HepG2 (cell line): ENCODE results near the gene ADARB2. TPM values are rescaled to one million over a fixed set of nuclear protein-coding genes. Genes with fewer than 3 reads are reported as not detected.

Experiments
- ATAC-seq: fragments of 200-7000 bp; cut with Tn5 transposase; 3 replicates; pipeline ENCODE4 v1.9.1; 2020; ENCODE audit warnings: mild to moderate bottlenecking, moderate library complexity
- BruUV-seq: library from RNA; stranded (reverse); fragments of 400-500 nt; replicated peaks from 2 replicates; lab custom pipeline; 2021; lab: Mats Ljungman, UMichigan
- CTCF ChIA-PET: fragments of 300-600 bp; formaldehyde crosslinking; extraction: SDS; loops from one replicate; lab custom pipeline; 2021; ENCODE audit warnings: low total read pairs, inconsistent platforms, low intra/inter-chr PET ratio; lab: Yijun Ruan, JAX
- POLR2A ChIA-PET: fragments of 350-600 bp; sonication (Branson Sonifier 250); formaldehyde crosslinking; loops from one replicate; lab custom pipeline; 2020; ENCODE audit warnings: antibody characterized with exemption, inconsistent platforms; lab: Yijun Ruan, JAX
- DNase-seq: peaks from one replicate; pipeline ENCODE4 v3.0.0-alpha.2; 2015; ENCODE audit warnings: low spot score
- FAIRE-seq: peaks from 3 replicates; lab custom pipeline; 2011; peaks lifted over from hg19 to GRCh38; lab: Jason Lieb, UNC
- H2AFZ ChIP-seq: one replicate; pipeline ENCODE4 v1.6.1; 2011; ENCODE audit warnings: low read length, inconsistent platforms
- H3K27ac ChIP-seq: fragments of 300-600 bp; 3 replicates; pipeline ENCODE4 v1.8.0; 2011; ENCODE audit warnings: mixed run types, mild to moderate bottlenecking, mixed read lengths, low read length, inconsistent platforms; ENCODE audit not compliant: insufficient read depth; ENCODE audit errors: extremely low read length
- H3K27me3 ChIP-seq, 2 experiments: fragments of 200-600 bp in 1 of 2; 2 replicates in 1 of 2; 3 replicates in 1 of 2; pipeline versions ENCODE4 v1.6.0 to v1.8.0; 2011; ENCODE audit warnings: low read length in 2 of 2, mild to moderate bottlenecking in 2 of 2, moderate library complexity in 2 of 2, inconsistent platforms in 1 of 2; ENCODE audit not compliant: insufficient read depth in 2 of 2, control insufficient read depth in 1 of 2
- H3K36me3 ChIP-seq, 2 experiments: fragments of 200-600 bp in 1 of 2; replicated peaks in 1 of 2; 2 replicates in 1 of 2; 3 replicates in 1 of 2; pipeline versions ENCODE4 v1.5.1 to v1.8.0; 2011; ENCODE audit warnings: low read length in 2 of 2, inconsistent platforms in 1 of 2; ENCODE audit not compliant: insufficient read depth in 2 of 2, control insufficient read depth in 1 of 2
- H3K4me1 ChIP-seq: 2 replicates; pipeline ENCODE4 v1.5.1; 2012; ENCODE audit warnings: low read length, inconsistent platforms; ENCODE audit not compliant: insufficient read depth
- H3K4me2 ChIP-seq: 2 replicates; pipeline ENCODE4 v1.6.0; 2011; ENCODE audit warnings: low read depth, low read length, inconsistent platforms
- H3K4me3 ChIP-seq, 3 experiments: fragments of 200-600 bp in 1 of 3; sonication (generic), shearing (Covaris generic) in 1 of 3; replicated peaks in 1 of 3; 2 replicates each; pipeline ENCODE4 v1.5.1; 2011 to 2016; ENCODE audit warnings: low read length in 3 of 3, inconsistent platforms in 2 of 3, low read depth in 2 of 3, mild to moderate bottlenecking in 2 of 3, control low read depth in 1 of 3, mixed read lengths in 1 of 3; ENCODE audit not compliant: insufficient read depth in 1 of 3
- H3K79me2 ChIP-seq: one replicate; pipeline ENCODE4 v1.6.1; 2011; ENCODE audit warnings: low read length, inconsistent platforms; ENCODE audit not compliant: insufficient read depth
- H3K9ac ChIP-seq: 2 replicates; pipeline ENCODE4 v1.6.0; 2011; ENCODE audit warnings: mild to moderate bottlenecking, low read depth, low read length, inconsistent platforms; ENCODE audit not compliant: insufficient read depth
- H3K9me3 ChIP-seq: 2 replicates; pipeline ENCODE4 v1.5.1; 2012; ENCODE audit warnings: mild to moderate bottlenecking, low read length
- H4K20me1 ChIP-seq: 2 replicates; pipeline ENCODE4 v1.6.0; 2011; ENCODE audit warnings: inconsistent platforms, mild to moderate bottlenecking, low read length, moderate library complexity; ENCODE audit not compliant: insufficient read depth
- HDAC2 ChIP-seq: sonication (generic); formaldehyde crosslinking; IDR thresholded peaks from 2 replicates; pipeline ENCODE4 v1.4.0; 2020; ENCODE audit warnings: missing genetic modification reagents
- IRF1 ChIP-seq: sonication (generic); formaldehyde crosslinking; IDR thresholded peaks from 2 replicates; pipeline ENCODE4 v1.4.0; 2020; ENCODE audit warnings: low read depth, mild to moderate bottlenecking, missing genetic modification reagents
- MAFF ChIP-seq: IDR thresholded peaks from 2 replicates; pipeline ENCODE4 v1.6.1; 2011; ENCODE audit warnings: low read depth, low read length, improper control_type of control experiment
- MAFG ChIP-seq: sonication (generic); formaldehyde crosslinking; IDR thresholded peaks from 2 replicates; pipeline ENCODE4 v1.5.1; 2020; ENCODE audit warnings: mild to moderate bottlenecking, missing genetic modification reagents
- MXD4 ChIP-seq: IDR thresholded peaks from 2 replicates; pipeline ENCODE4 v1.6.1; 2016; ENCODE audit warnings: mild to moderate bottlenecking, missing biosample characterization, missing genetic modification reagents
- NR1H2 ChIP-seq: sonication (generic); formaldehyde crosslinking; IDR thresholded peaks from 2 replicates; pipeline ENCODE4 v1.8.1; 2022; ENCODE audit warnings: low read depth, missing genetic modification reagents, borderline replicate concordance
- PHF21A ChIP-seq: sonication (generic); formaldehyde crosslinking; IDR thresholded peaks from 2 replicates; pipeline ENCODE4 v1.5.0; 2020; ENCODE audit warnings: mild to moderate bottlenecking, missing genetic modification reagents
- RAD51 ChIP-seq: fragments of 450-650 bp; IDR thresholded peaks from 2 replicates; pipeline ENCODE4 v1.6.1; 2016; ENCODE audit warnings: borderline replicate concordance
- REL ChIP-seq: sonication (generic); formaldehyde crosslinking; conservative IDR thresholded peaks from 2 replicates; pipeline ENCODE4 v1.8.0; 2022; ENCODE audit warnings: mild to moderate bottlenecking, missing genetic modification reagents, moderate library complexity
- ZBTB2 ChIP-seq: sonication (generic); formaldehyde crosslinking; IDR thresholded peaks from 2 replicates; pipeline ENCODE4 v1.8.0; 2022; ENCODE audit warnings: low read depth, missing genetic modification reagents
- ZFP36 ChIP-seq: fragments of 150-350 bp; IDR thresholded peaks from 2 replicates; pipeline ENCODE4 v1.6.1; 2018; ENCODE audit warnings: borderline replicate concordance, low read length, low read depth; ENCODE audit not compliant: partially characterized antibody
- WGBS: methylation state at CpG from one replicate; pipeline ENCODE4 v1.1.6; 2017; ENCODE audit warnings: low lambda C conversion rate; 5-methylcytosine and 5-hydroxymethylcytosine counted together
- in situ Hi-C: cut with HindIII; loops from 2 replicates; pipeline ENCODE4 v1.10.0; 2017; ENCODE audit warnings: low pct_unique_long_range_greater_than_20kb; ENCODE audit not compliant: extremely low pct_ligation_motif_present
- intact Hi-C: fragments of 100-400 bp; cut with micrococcal nuclease; formaldehyde crosslinking; loops from one replicate; pipeline ENCODE4 v1.10.0; 2022; ENCODE audit not compliant: unreplicated experiment
- polyA plus RNA-seq, 8 experiments: library from polyadenylated mRNA; depleted of rRNA in 3 of 8; stranded (reverse) in 7 of 8; unstranded in 1 of 8; fragments of >200 nt; fragmentation: Illumina TruSeq in 4 of 8; extraction: Trizol in 4 of 8; gene quantifications; 2 replicates each; pipeline versions ENCODE4 v1.2.1 to v1.2.3, GENCODE V29; 2011 to 2016; ENCODE audit warnings: low read depth in 4 of 8, missing spikeins in 1 of 8, mixed read lengths in 1 of 8; ENCODE audit not compliant: insufficient read depth in 1 of 8
- total RNA-seq, 5 experiments: library from RNA; depleted of rRNA; stranded (reverse); fragments of >200 nt; fragmentation: Illumina TruSeq; extraction: Trizol; gene quantifications; 2 replicates each; pipeline ENCODE4 v1.2.3, GENCODE V29; 2016; ENCODE audit warnings: low read depth in 1 of 5

ADARB2 gene
- total and polyA plus RNA-seq, 2 of the 13 experiments (the other 11 are each of a cell fraction or from before 2014, with no cell fraction given) = not detected

GRCh38 chr10:1452777-1453176 lies 284.5 kb downstream of the ADARB2 start:
- H3K79me2 ChIP-seq = no peaks in the 10 kb centered on the region
- no peak overlapping the region for H3K27ac ChIP-seq
- no peaks in the 10 kb centered on the region for H3K9me3 ChIP-seq
- ChIA-PET CTCF (no interaction called here), POLR2A (no interaction called here)
- H3K4me3 ChIP-seq = no peak overlapping the region
- H2AFZ ChIP-seq = no peak overlapping the region
- peaks cover 0 to 18% of the 10 kb centered on the region in 2 experiments; a peak in 3 of 5 replicates for H3K27me3 ChIP-seq
- intact Hi-C loops (no loop called here), in situ Hi-C loops (no loop called here)
- no peaks in the 10 kb centered on the region for H3K36me3 ChIP-seq
- H3K9ac ChIP-seq = no peak overlapping the region
- no peak for ATAC-seq
- H3K4me2 ChIP-seq = no peak overlapping the region
- no peaks in the 10 kb centered on the region for H4K20me1 ChIP-seq
- no TSS peak for BruUV-seq
- no peak for DNase-seq
- FAIRE-seq = no peak
- no peaks in the 10 kb centered on the region for H3K4me1 ChIP-seq
- TF ChIP-seq REL (CRISPR knock-in tag) = no peak
- WGBS = 5% methylated on average over 5 of the region's 8 CpGs

- H3K4me1 ChIP-seq = no peaks in the 10 kb centered on the region
- intact Hi-C loops (no loop called here), in situ Hi-C loops (no loop called here)
- H3K9me3 ChIP-seq = no peaks in the 10 kb centered on the region
- BruUV-seq = no TSS peak
- H3K27me3 ChIP-seq = peaks cover 0 to 18% of the 10 kb centered on the region in 2 experiments; a peak in 3 of 5 replicates
- CTCF ChIA-PET = no interaction called here
- no peaks in the 10 kb centered on the region for H3K36me3 ChIP-seq
- H3K27ac ChIP-seq = no peak overlapping the region
- DNase-seq (no peak), ATAC-seq (no peak), FAIRE-seq (no peak)
- H3K4me2 ChIP-seq = no peak overlapping the region
- no peak overlapping the region for H3K9ac ChIP-seq
- no peak overlapping the region for H3K4me3 ChIP-seq
- TF ChIP-seq IRF1 (CRISPR knock-in tag) (no peak), HDAC2 (CRISPR knock-in tag) (no peak), MAFG (CRISPR knock-in tag) (no peak), ZBTB2 (no peak), MAFF (no peak), ZFP36 (no peak), PHF21A (no peak), MXD4 (no peak), RAD51 (no peak), NR1H2 (CRISPR knock-in tag) (no peak)
- no peaks in the 10 kb centered on the region for H4K20me1 ChIP-seq
- 3% methylated on average over 7 of the region's 7 CpGs for WGBS
- POLR2A ChIA-PET = no interaction called here
- H3K79me2 ChIP-seq = no peaks in the 10 kb centered on the region
- H2AFZ ChIP-seq = no peak overlapping the region
These were observed 285.4 kb downstream of the ADARB2 start for GRCh38 chr10:1451941-1452340.
